Measurements from ENCODE around the gene LCN1.

- TF ChIP-seq, protein P1, sequence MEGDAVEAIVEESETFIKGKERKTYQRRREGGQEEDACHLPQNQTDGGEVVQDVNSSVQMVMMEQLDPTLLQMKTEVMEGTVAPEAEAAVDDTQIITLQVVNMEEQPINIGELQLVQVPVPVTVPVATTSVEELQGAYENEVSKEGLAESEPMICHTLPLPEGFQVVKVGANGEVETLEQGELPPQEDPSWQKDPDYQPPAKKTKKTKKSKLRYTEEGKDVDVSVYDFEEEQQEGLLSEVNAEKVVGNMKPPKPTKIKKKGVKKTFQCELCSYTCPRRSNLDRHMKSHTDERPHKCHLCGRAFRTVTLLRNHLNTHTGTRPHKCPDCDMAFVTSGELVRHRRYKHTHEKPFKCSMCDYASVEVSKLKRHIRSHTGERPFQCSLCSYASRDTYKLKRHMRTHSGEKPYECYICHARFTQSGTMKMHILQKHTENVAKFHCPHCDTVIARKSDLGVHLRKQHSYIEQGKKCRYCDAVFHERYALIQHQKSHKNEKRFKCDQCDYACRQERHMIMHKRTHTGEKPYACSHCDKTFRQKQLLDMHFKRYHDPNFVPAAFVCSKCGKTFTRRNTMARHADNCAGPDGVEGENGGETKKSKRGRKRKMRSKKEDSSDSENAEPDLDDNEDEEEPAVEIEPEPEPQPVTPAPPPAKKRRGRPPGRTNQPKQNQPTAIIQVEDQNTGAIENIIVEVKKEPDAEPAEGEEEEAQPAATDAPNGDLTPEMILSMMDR (IDR thresholded peaks at IDR 0.05; ENCODE audit: low read depth, low read length, missing input control): no peak
- no peak for TF ChIP-seq REST (IDR thresholded peaks at IDR 0.05)
Measured at GRCh38 chr9:135552698-135553171, 31.5 kb downstream of the LCN1 start.
